Measurements from ENCODE around the gene ZNF335.
"Not testable (repeated sequence)": the region's sequence is repeated elsewhere in the genome, so short reads cannot be mapped to it uniquely, and the experiment has no call there.

ZNF335 gene

GRCh38 chr20:45972500-45973183, 639 bp upstream of the ZNF335 start:
- no peak for DNase-seq (ENCODE audit: low read depth in 2 of 2)

- peak in 1 of 2 donors; percentile 47 for DNase-seq (ENCODE audit: low read depth in 2 of 2)
Measured at GRCh38 chr20:45971425-45971674, 653 bp downstream of the ZNF335 start.

- DNase-seq (ENCODE audit: low read depth in 2 of 2) = no peak
Measured at GRCh38 chr20:45970646-45971424, 1.2 kb downstream of the ZNF335 start.

- DNase-seq (ENCODE audit: low read depth in 2 of 2) = no peak
Measured at GRCh38 chr20:45969712-45970634, 2.0 kb downstream of the ZNF335 start.

- DNase-seq (ENCODE audit: low read depth in 2 of 2) = no peak
Measured at GRCh38 chr20:45968801-45969711, 2.9 kb downstream of the ZNF335 start.

GRCh38 chr20:45968081-45968671, 3.8 kb downstream of the ZNF335 start:
- no peak for DNase-seq (ENCODE audit: low read depth in 2 of 2)

GRCh38 chr20:45967551-45968080, 4.4 kb downstream of the ZNF335 start:
- no peak for DNase-seq (ENCODE audit: low read depth in 2 of 2)

- no peak for DNase-seq (ENCODE audit: low read depth in 2 of 2)
Measured at GRCh38 chr20:45965169-45966002, 6.6 kb downstream of the ZNF335 start.

GRCh38 chr20:45964006-45964400, 8.0 kb downstream of the ZNF335 start:
- no peak for DNase-seq (ENCODE audit: low read depth in 2 of 2)

GRCh38 chr20:45963059-45964005, 8.7 kb downstream of the ZNF335 start:
- DNase-seq (ENCODE audit: low read depth in 2 of 2) = no peak

- DNase-seq (ENCODE audit: low read depth in 2 of 2) = no peak
Measured at GRCh38 chr20:45962031-45962755, 9.8 kb downstream of the ZNF335 start.

GRCh38 chr20:45959956-45960630, 11.9 kb downstream of the ZNF335 start:
- DNase-seq (ENCODE audit: low read depth in 2 of 2) = no peak

GRCh38 chr20:45959126-45959525, 12.9 kb downstream of the ZNF335 start:
- DNase-seq (ENCODE audit: low read depth in 2 of 2) = no peak

GRCh38 chr20:45958593-45958992, 13.4 kb downstream of the ZNF335 start:
- no peak for DNase-seq (ENCODE audit: low read depth in 2 of 2)

- DNase-seq (ENCODE audit: low read depth in 2 of 2) = no peak
Measured at GRCh38 chr20:45957021-45957941, 14.7 kb downstream of the ZNF335 start.

GRCh38 chr20:45956326-45956725, 15.7 kb downstream of the ZNF335 start:
- DNase-seq (ENCODE audit: low read depth in 2 of 2) = not testable (repeated sequence)

Data from activated CD4-positive, alpha-beta T cell treated with anti-CD3 and anti-CD28 coated beads for 24 hours (primary cell).